Activated CD4-positive, CD25-positive, alpha-beta regulatory T cell treated with anti-CD3 and anti-CD28 coated beads, Interleukin-2, amount 50 U/mL, for 24 hours (primary cell): ENCODE results near the gene ATF6.

Experiments
- ATAC-seq, 2 donors: fragments of 150-1000 bp; cut with Tn5 transposase; one replicate each; pipeline ENCODE4 v1.10.0; 2021; ENCODE audit warnings: mild to moderate bottlenecking in 1 of 2, moderate library complexity in 1 of 2

ATF6 gene

DNA sequence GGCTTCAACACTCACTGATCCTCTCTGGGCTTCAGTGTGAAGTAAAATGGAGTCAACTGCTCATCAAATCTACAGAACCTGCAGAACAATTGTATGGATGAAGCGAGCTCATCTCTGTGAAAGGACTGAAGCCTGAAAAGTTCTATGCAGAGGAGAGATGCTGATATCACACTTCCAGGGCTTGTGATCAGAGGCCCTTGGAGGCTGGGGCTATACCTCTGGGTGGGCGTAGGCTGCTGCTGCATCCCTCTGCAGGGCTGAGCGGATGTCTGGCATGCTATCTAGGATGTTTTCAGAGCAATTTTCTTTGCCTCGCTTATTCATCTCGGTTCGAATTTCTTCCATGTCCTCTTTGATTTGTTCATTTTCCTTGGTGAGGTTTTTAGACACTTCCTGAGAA, 240.0 kb downstream of the ATF6 start:
- no peak for ATAC-seq

DNA sequence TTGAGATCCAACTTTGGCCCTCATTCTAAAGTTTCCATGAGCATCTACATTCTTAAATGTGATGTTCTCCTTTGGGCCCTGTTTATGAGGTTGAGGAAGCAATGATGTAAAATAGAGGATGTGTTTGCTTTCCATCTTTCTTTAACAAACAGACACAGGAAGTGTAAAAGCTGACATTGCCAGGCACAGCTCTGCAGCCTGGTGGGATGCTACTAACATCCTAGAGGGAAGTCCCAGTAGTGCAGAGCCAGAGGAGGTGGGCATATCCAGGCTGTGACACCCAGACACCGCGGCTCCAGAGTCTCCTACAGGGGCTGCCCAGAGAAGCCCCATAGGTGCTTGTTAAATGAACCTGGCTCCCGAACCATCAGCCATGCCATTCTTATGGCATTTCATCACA, 241.3 kb downstream of the ATF6 start:
- ATAC-seq = no peak

DNA sequence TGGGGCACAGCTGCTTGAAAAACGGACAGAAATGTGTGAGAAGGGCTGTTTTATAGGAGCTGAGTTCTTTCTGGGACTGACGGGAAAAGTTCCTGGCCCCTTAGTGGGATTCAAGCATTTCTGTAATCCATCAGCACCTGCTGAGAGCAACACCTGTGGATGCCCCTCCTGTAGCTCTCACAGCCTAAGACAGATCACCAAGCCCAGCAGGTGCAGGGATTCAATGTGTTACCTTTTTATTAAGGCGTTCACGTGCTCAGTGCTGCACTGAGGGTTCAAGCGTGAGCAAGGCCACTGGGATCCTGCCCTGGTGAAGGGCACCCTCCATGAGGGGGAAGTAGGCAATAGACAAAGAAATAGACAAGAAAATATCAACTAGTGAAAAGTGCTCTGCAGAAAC, 242.7 kb downstream of the ATF6 start:
- no peak for ATAC-seq

DNA sequence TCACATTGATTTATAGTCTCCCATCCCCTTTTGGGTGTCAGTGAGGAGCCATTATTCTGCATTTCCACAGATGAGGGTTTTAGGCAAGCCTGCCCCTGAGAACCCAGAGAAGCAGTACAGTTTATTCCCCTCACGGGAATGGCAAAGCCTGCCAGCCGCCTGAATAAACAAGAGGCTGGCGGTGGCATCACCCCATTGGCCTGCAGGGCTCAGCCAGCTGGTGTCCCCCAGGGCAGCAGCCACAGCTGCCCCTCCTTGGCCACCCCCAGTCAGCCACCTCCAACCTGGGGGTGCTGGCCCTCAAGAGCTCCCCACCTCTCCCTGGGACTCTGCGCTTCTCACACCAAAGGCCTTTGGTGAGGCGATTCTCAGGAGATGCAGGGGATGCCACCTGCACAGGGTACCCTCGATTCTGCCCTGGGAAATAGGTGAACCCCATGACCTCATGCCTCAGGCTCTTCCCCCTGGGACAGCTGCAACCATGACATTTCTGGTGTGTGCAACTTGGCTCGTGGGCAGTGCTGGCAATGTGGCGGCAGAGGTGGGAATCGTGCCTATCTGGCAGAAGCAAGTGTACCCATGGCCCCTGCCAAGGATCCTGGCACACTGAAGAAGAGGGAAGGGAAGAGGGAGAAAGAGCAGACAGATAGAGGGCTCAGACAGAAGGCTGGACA, 243.5 kb downstream of the ATF6 start:
- ATAC-seq = no peak

DNA sequence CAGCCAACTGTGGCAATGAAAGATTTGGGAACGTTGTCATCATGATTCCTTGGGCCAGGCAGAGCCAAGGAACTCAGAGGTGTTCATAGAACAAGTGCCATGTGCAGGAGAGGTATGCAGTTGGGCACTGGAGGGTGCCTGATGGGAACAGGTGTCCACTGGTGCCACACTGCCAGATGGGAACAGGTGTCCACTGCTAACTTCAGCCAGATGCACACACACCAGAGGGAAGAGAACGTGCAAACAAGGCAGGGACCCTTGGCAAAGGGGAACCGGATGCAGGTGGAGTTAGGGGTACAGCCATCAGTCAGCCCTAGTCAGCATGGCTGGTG, 244.0 kb downstream of the ATF6 start:
- no peak for ATAC-seq

DNA sequence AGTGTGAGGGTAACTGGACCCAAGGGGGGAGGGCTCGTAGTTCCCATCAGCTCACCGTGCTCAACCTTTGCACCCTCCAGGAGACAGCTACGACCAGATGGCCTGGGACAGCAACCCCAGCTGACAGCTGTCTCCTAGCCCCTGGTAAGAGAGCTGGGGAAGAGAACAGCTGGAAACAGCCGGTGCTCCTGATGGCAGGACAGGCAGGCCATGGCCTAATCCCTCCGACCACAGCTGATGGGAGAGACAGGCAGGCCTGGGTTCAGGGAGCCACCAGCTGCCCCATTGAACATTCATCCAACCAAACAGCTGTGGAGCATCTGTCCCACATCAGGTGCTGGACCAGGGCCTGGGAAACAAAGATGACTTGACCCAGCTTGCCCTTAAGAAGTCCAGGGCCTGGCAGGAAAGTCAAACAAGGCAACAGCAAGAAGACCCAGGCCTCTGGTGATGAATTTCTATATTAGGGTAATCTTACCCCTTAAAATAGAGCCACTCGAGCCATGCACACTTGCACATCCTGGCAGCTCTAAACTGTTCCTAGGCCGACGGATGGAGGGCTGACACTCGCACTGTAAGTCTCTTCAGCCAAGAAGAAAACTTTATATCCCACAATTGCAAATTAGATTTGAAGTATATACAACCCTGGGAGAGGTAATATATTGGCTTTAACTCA, 245.4 kb downstream of the ATF6 start:
- ATAC-seq = no peak

DNA sequence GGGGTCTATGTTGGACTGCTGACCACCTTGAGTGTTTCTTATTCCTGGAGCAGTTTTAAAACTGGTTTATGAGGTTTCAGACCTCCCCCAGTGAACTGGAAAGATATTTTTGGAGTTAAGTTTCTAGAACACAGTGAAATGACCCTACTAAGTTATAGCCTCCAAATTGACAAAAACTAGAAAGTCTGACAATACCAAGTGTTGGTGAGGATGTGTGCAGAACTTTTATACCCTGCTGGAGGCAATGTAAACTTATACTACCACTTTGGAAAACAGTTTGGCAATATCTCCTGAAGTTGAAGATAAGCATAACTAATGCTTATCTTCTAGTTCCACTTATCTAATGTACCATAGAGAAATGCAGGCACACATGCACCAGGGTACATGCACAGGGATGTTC, 247.2 kb downstream of the ATF6 start:
- ATAC-seq = no peak
